ENCODE results near the gene LRRN4. TPM values are rescaled to one million over a fixed set of nuclear protein-coding genes. Genes with fewer than 3 reads are reported as not detected.
A peak's percentile ranks its signal among the peaks of the same experiment; 100 is the strongest.

Gene LRRN4
- total and polyA plus RNA-seq, 5 experiments from 2014 or later, result not detected

DNA sequence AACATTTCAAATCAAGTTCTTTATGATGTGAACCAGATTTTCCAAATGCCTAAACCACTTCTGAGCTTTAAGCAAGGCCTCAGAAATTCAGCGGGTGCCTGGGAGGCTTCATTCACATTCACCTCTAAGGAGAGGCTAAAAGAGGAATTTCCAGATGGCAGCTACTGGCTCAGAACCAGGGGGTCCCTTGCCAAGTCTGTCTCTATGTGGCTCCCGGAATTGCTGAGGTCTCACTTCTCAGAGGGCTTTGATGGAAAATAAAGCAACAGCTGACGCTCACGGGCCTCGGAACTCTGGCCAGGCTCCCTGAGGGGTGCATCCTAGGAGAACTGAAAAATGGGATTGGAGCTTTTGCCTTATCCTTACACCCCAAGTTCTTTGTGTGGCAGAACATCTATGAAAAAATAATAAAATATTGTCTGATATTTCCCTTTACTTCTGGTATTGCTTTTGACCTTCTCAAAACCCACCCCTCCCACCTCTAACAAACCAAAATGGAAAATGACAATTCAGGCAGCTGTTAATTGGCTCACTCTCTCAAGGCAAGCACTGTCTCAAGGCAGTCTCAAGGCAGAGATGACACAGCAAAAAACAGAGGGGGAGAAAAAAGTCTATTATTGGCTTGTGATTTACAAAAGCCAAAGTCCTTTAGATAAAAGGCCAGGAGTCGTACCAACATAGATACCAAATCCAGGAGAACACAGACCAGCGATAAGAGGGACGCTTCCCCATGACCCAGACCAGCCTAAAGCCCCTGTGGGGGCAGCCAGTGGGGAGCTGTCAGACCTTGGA is 21.8 kb upstream of the LRRN4 start:
- H3K9me3 Mint-ChIP-seq, result no peaks in the 10 kb centered on the region
- DNase-seq, result no peak
- H3K4me3 Mint-ChIP-seq, result no peak overlapping the region
- peaks cover 0 to 6% (median 5%) of the 10 kb centered on the region in 4 donors for H3K4me1 Mint-ChIP-seq
- H3K27ac Mint-ChIP-seq, result no peak overlapping the region
- peaks cover 0 to 4% (median 0%) of the 10 kb centered on the region in 5 donors for H3K27me3 Mint-ChIP-seq
- POLR2A ChIA-PET, result interaction anchor here (0.6 kb wide), 1 partner anchor 390 kb away, joined by 3 read pairs; no protein-coding TSS in a partner anchor
- H3K36me3 Mint-ChIP-seq, result no peaks in the 10 kb centered on the region
- no peak for ATAC-seq

DNA sequence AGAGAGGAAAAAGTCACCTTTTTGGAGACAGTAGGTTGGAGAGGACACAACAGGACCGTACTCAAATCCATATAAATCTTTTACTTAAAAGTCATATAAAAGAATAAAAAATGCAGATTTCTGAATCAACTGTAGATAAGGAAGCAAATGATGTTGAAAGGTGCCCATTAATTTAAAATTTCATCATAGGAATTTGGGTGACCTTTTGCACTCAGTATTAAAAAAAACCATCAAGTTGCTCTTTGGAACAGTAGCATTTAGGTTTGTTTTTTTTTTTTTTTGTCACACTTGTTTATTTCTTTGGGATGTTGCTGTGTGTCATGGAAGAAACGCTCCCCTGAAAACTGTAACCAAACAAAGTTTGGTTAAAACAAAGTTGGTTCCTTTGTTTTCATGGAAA is 20.9 kb upstream of the LRRN4 start:
- DNase-seq (no peak), ATAC-seq (no peak)
- Mint-ChIP-seq H3K27me3 (no peaks in the 10 kb centered on the region), H3K36me3 (no peaks in the 10 kb centered on the region), H3K27ac (no peak overlapping the region), H3K4me1 (peaks cover 0 to 6% (median 5%) of the 10 kb centered on the region in 4 donors), H3K9me3 (no peaks in the 10 kb centered on the region), H3K4me3 (no peak overlapping the region)
- POLR2A ChIA-PET, result no interaction called here

DNA sequence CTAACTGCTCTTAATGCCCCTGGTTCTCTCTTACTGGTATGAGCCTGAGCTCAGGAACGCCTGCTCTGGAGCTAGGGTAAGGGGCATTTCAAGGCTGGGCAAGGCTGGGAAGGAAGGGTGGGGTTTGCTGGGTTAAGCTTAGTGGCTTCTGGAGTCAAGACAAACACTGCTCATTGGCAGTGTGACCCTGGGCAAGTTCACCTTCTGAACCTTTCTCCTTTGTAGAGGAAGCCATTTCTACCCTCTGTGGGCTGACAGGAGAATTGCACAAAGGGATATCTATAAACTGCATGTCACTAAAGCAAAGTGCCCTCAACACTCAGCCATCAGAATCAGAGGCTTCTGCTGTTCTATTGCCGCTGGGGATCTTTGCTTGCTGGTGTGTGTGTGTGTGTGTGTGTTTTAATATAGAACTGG is 20.3 kb upstream of the LRRN4 start:
- H3K9me3 Mint-ChIP-seq, result no peaks in the 10 kb centered on the region
- H3K27ac Mint-ChIP-seq, result peak overlapping the region in 2 of 10 donors; percentile 0 to 43
- H3K36me3 Mint-ChIP-seq, result no peaks in the 10 kb centered on the region
- H3K27me3 Mint-ChIP-seq, result no peaks in the 10 kb centered on the region
- DNase-seq (peak in 2 of 10 donors; percentile 10 to 24), ATAC-seq (peak in 1 of 2 donors; percentile 72)
- no peak overlapping the region for H3K4me3 Mint-ChIP-seq
- peaks cover 0 to 6% (median 5%) of the 10 kb centered on the region in 4 donors for H3K4me1 Mint-ChIP-seq
- POLR2A ChIA-PET, result no interaction called here

DNA sequence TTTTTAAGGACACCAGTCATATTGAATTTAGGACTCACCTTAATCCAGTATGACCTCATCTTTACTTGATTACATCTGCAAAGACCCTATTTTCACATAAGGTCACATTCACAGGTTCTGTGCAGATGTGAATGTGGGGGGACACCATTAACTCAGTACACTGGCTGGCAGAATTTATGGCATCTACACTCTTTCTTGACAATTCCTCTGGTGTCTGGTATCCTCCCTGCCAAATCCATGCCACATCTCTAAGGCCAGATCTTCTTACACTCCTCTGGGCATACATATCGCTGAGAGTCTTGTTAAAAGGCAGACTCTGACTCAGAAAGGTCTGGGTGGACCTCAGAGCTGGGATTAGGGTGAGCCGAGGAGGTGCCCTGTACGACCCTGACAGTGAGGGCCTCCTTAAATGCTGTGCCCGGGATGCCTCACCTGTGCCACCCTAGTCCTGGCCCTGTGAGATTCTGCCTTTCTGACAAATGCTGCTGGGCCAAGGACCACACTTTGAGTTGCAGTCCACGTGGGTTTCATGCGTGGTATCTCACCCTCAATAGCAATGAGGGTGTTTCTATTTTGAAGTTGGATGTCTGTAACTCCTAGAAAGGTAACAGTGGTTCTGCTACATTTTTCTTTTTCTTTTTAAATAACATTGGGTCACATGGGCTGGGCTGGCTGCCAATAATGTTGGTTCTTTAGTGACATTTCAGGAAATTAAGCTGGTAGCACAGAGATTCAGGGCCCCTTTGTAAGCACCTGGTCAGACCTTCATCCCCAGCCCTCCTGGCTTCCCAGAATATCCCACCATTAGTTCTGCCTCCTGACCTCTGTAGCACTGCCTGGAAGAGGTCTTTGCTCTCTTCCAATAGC is 17.2 kb upstream of the LRRN4 start:
- Mint-ChIP-seq H3K27me3 (no peaks in the 10 kb centered on the region), H3K4me1 (peaks cover 0 to 6% (median 5%) of the 10 kb centered on the region in 4 donors), H3K36me3 (no peaks in the 10 kb centered on the region), H3K27ac (peak overlapping the region in 1 of 10 donors; percentile 8), H3K4me3 (no peak overlapping the region), H3K9me3 (no peaks in the 10 kb centered on the region)
- DNase-seq (no peak), ATAC-seq (no peak)
- POLR2A ChIA-PET, result no interaction called here

DNA sequence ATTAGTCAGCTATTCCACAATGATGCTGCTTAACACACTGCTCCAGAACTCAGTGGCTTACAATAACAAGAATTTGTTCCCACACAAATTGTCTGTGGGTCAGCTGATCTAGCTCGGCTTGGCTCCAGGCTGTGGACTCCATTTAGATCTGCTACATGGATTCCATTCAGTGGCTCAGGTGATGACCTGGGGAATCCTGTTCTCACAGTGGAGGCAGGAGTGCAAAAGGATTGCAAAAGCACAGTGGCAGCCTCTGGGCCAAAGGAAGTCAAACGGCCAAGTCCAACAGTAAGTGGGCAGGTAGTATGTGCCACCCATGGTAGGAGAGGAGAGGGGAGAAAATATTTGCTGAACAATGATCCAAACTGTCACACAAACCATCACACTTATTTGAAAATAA is 15.8 kb upstream of the LRRN4 start:
- H3K27ac Mint-ChIP-seq, result peak overlapping the region in 2 of 10 donors; percentile 48 to 77
- no peaks in the 10 kb centered on the region for H3K9me3 Mint-ChIP-seq
- no peaks in the 10 kb centered on the region for H3K27me3 Mint-ChIP-seq
- H3K4me1 Mint-ChIP-seq, result peaks cover 0 to 6% (median 5%) of the 10 kb centered on the region in 4 donors
- H3K4me3 Mint-ChIP-seq, result no peak overlapping the region
- POLR2A ChIA-PET, result no interaction called here
- ATAC-seq, result no peak
- no peaks in the 10 kb centered on the region for H3K36me3 Mint-ChIP-seq
- no peak for DNase-seq

DNA sequence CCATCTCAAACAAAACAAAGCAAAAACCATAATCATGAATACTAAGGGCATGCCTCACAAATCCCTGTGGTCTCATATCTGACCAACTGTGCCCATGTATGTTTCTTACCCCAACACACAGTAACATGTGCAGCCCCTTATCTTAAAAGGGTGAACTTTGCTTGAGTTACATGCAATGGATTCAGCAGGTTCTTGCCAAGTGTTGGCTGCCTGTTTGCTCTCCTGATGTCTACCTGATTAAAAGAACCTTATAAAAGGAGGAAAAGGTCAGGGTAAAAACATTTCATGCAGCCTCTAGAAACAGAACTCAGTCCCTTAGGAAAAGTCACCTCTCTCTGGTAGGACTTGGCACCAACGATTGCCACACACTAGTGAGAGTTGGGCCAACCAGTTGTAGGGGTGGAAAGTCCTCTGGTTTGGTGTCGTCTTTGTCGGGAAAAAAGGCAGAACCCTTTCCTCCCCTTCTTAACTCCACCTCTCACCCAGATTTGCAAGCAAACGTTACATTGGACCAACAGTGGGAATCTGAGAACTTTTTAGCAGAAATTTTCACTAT is 14.0 kb upstream of the LRRN4 start:
- no peaks in the 10 kb centered on the region for H3K9me3 Mint-ChIP-seq
- no peak overlapping the region for H3K27ac Mint-ChIP-seq
- H3K4me3 Mint-ChIP-seq, result no peak overlapping the region
- DNase-seq (no peak), ATAC-seq (no peak)
- H3K27me3 Mint-ChIP-seq, result peaks cover 0 to 5% (median 0%) of the 10 kb centered on the region in 5 donors
- no peaks in the 10 kb centered on the region for H3K4me1 Mint-ChIP-seq
- H3K36me3 Mint-ChIP-seq, result no peaks in the 10 kb centered on the region
- POLR2A ChIA-PET, result no interaction called here

DNA sequence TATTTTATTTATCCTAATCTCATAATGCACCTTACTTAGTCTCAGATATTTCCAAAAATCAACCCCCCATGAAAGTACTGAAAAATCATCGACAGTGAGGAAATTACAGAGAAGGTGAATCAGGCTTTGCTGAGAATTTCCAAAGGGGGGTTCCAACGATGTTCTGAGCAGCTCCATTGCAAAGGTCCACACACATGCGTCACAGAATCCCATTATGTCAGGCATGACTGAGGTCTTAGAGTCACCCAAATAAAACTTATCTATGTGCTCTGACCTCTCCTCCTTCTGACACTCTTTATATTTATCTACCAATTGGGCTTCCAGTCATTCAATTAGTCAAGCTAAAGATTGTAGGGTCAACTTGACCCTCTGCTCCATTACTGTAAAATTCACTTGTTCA is 12.7 kb upstream of the LRRN4 start:
- Mint-ChIP-seq H3K4me3 (no peak overlapping the region), H3K27ac (peak overlapping the region in 1 of 10 donors; percentile 35), H3K36me3 (no peaks in the 10 kb centered on the region), H3K27me3 (peaks cover 0 to 5% (median 0%) of the 10 kb centered on the region in 5 donors), H3K9me3 (no peaks in the 10 kb centered on the region), H3K4me1 (no peaks in the 10 kb centered on the region)
- POLR2A ChIA-PET, result no interaction called here
- no peak for DNase-seq
- ATAC-seq, result no peak

DNA sequence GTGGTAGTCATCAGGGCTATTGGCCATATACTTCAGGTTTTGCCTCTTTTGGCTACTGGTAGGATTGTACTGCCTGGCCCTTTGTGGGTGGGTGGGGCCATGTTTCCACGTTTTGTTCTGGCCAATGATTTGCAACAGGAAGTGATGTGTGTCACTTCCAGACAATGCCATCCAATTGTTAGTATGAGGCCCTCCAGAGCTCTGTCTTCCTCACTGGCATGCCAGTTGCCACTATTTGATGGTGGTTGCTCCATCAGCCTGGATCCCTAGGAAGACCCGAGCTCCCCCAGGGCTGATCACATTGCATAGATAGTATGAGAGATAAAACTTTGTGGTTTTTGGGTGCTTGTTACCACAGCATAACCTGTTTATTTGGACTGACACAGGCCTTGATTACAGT is 7.7 kb upstream of the LRRN4 start:
- POLR2A ChIA-PET, result no interaction called here
- peaks cover 0 to 8% (median under 1%) of the 10 kb centered on the region in 4 donors for H3K4me1 Mint-ChIP-seq
- H3K36me3 Mint-ChIP-seq, result no peaks in the 10 kb centered on the region
- no peak overlapping the region for H3K4me3 Mint-ChIP-seq
- no peaks in the 10 kb centered on the region for H3K9me3 Mint-ChIP-seq
- H3K27ac Mint-ChIP-seq, result no peak overlapping the region
- no peak for DNase-seq
- no peak for ATAC-seq
- peaks cover 0 to 24% (median 11%) of the 10 kb centered on the region in 5 donors for H3K27me3 Mint-ChIP-seq

DNA sequence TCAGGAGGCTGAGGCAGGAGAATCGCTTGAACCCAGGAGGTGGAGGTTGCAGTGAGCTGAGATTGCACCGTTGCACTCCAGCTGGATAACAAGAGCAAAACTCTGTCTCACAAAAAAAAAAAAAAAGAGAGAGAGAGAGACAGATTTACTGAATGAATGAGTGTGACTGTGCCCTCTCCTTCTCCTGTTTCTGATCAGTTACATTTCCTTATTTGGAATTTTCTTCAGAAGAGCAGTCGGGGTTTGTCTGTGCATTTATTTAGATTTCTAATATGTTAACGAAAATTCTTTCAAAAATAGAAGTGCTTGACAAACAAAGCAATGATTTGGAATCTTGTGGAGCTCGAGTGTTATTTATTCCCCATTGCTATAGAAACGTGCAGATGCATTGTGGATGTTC is 6.4 kb upstream of the LRRN4 start:
- H3K27me3 Mint-ChIP-seq, result peaks cover 0 to 32% (median 12%) of the 10 kb centered on the region in 5 donors
- ATAC-seq (no peak), DNase-seq (no peak)
- POLR2A ChIA-PET, result no interaction called here
- H3K9me3 Mint-ChIP-seq, result no peaks in the 10 kb centered on the region
- H3K27ac Mint-ChIP-seq, result no peak overlapping the region
- no peak overlapping the region for H3K4me3 Mint-ChIP-seq
- no peaks in the 10 kb centered on the region for H3K36me3 Mint-ChIP-seq
- peaks cover 0 to 8% (median under 1%) of the 10 kb centered on the region in 4 donors for H3K4me1 Mint-ChIP-seq

DNA sequence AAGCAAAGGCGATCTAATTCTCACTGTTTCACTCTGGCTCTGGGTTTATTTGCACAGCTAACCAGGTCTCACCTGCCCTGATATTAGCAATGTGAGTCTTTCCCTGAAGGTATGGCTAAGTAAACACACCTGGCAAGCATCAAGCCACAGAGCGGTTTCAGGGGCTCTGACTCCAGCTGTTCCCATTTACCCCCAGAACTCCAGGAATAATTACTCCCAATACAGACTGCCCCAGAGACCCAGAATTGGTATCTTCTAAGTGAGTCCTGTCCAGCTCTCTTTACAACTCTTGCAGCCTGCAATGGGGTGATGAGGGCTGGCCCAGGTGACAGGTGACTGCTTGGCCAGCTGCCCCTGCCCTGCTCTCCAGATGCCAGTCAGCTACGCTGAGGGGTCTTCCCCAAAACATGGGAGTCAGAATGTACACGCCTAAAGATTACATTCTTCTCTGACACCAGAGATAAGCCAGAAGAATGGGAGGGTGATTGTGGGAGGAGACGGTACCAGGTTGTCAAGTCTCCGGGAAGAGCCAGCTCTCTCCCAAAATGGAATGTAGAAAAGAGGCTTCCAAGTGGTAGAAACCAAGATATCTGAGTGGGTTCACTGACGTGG is 4.9 kb upstream of the LRRN4 start:
- no peak for ATAC-seq
- H3K9me3 Mint-ChIP-seq, result no peaks in the 10 kb centered on the region
- POLR2A ChIA-PET, result no interaction called here
- peaks cover 4 to 46% (median 21%) of the 10 kb centered on the region in 5 donors for H3K27me3 Mint-ChIP-seq
- no peak overlapping the region for H3K4me3 Mint-ChIP-seq
- H3K36me3 Mint-ChIP-seq, result no peaks in the 10 kb centered on the region
- no peak overlapping the region for H3K27ac Mint-ChIP-seq
- peaks cover 0 to 8% (median under 1%) of the 10 kb centered on the region in 4 donors for H3K4me1 Mint-ChIP-seq
- no peak for DNase-seq

DNA sequence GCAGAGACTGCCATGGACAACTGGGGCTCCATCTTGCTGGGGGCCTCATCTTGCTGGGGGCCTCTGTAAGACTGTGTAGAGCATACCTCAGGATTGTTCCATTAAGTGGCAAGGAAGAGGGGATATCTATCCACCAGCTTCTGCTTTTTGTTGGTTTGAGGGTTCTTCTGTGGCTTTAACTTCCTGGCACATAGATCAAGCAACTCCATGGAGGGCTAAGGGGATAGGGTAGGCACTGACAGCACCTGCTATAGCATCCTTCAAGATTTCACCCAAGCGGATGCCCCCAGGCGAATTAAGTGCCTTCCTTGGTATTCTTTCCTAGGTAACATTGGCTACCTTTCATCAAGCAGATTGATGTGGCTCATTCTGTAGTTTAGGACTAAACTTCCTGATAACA is 3.8 kb upstream of the LRRN4 start:
- H3K27me3 Mint-ChIP-seq, result peaks cover 10 to 57% (median 26%) of the 10 kb centered on the region in 5 donors
- H3K36me3 Mint-ChIP-seq, result peaks cover 0 to 3% (median 0%) of the 10 kb centered on the region in 3 donors
- no peak overlapping the region for H3K27ac Mint-ChIP-seq
- peaks cover 3 to 16% (median 6%) of the 10 kb centered on the region in 4 donors for H3K4me1 Mint-ChIP-seq
- POLR2A ChIA-PET, result interaction anchor here (0.6 kb wide), 1 partner anchor 60 kb away, joined by 7 read pairs; no protein-coding TSS in a partner anchor
- no peak overlapping the region for H3K4me3 Mint-ChIP-seq
- H3K9me3 Mint-ChIP-seq, result no peaks in the 10 kb centered on the region
- DNase-seq (no peak), ATAC-seq (no peak)

DNA sequence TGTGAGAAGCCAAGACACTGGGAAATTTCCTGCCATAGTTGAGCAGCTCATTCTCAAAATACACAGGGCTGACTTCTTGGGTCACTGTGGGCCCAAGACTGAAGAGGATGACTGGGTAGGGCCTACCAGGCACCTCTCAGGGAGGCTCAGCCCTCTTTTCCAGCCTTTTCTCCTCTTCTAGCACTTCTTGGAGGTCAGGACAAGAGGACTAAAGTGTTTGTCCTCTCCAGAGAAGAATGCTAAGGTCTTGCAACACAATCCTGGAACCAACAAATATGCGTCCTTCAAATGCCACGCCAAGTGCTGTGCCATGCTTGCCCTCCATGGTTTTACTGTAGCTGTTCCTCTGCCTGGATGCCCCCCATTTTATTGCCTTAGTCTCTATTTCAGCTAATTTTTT is 3.3 kb upstream of the LRRN4 start:
- Mint-ChIP-seq H3K27ac (no peak overlapping the region), H3K9me3 (no peaks in the 10 kb centered on the region), H3K27me3 (peaks cover 10 to 60% (median 26%) of the 10 kb centered on the region in 5 donors), H3K36me3 (peaks cover 0 to 3% (median 0%) of the 10 kb centered on the region in 3 donors), H3K4me1 (peaks cover 3 to 17% (median 6%) of the 10 kb centered on the region in 4 donors), H3K4me3 (no peak overlapping the region)
- ATAC-seq (no peak), DNase-seq (no peak)
- POLR2A ChIA-PET, result interaction anchor here (0.6 kb wide), 1 partner anchor 60 kb away, joined by 7 read pairs; no protein-coding TSS in a partner anchor
